Measurements from ENCODE around the gene SUN3.

DNA sequence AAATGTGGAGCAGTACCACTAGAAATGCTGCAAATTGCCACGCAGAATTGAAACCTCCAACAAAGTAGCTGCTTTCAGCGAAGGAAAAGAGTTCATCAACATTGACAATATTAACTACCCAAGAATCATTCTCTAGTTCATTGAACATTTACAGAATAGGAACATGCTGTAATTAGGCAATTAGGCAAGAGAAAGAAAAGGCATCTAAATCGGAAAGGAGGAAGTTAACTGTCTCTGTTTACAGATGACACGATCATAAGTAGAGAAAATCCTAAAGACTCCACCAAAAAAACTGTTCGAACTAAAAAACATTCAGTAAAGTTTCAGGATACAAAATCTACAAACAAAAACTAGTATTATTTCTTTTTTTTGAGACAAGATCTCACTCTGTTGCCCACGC lies 71.8 kb downstream of the SUN3 start:
- TF ChIP-seq EZH2 (IDR thresholded peaks at IDR 0.05; ENCODE audit: insufficient read depth, poor library complexity, severe bottlenecking) = no peak
- TF ChIP-seq EZH2phosphoT487 (IDR thresholded peaks at IDR 0.05; ENCODE audit: insufficient read depth, low read depth) = no peak
